Activated CD4-positive, alpha-beta T cell treated with anti-CD3 and anti-CD28 coated beads for 36 hours (primary cell): ENCODE data around the gene BRD7. TPM values are rescaled to one million over a fixed set of nuclear protein-coding genes. Genes with fewer than 3 reads are reported as not detected.

Experiments
- ATAC-seq: fragments of 200-7000 bp; cut with Tn5 transposase; one replicate; pipeline ENCODE4 v1.10.0; 2021; ENCODE audit warnings: mild to moderate bottlenecking, moderate library complexity
- CTCF ChIA-PET: fragments of 350-600 bp; sonication (Branson Sonifier 250); formaldehyde crosslinking; loops from one replicate; lab custom pipeline; 2021; ENCODE audit warnings: antibody characterized with exemption; lab: Charles Lee
- POLR2A ChIA-PET: fragments of 350-600 bp; sonication (Branson Sonifier 250); formaldehyde crosslinking; loops from one replicate; lab custom pipeline; 2021; ENCODE audit warnings: antibody characterized with exemption, inconsistent platforms; lab: Charles Lee
- DNase-seq: peaks from one replicate; pipeline ENCODE4 v3.0.0-alpha.2; 2020
- H3K27ac Mint-ChIP-seq: one replicate; pipeline ENCODE4 v1.8.0; 2021; ENCODE audit warnings: mixed read lengths
- H3K27me3 Mint-ChIP-seq: one replicate; pipeline ENCODE4 v1.8.0; 2021; ENCODE audit warnings: mixed read lengths
- H3K36me3 Mint-ChIP-seq: one replicate; pipeline ENCODE4 v1.8.0; 2021; ENCODE audit warnings: low read depth, mixed read lengths
- H3K4me1 Mint-ChIP-seq: one replicate; pipeline ENCODE4 v1.8.0; 2021; ENCODE audit warnings: mixed read lengths
- H3K4me3 Mint-ChIP-seq: one replicate; pipeline ENCODE4 v1.8.0; 2021; ENCODE audit warnings: mild to moderate bottlenecking, moderate library complexity, mixed read lengths
- H3K9me3 Mint-ChIP-seq: one replicate; pipeline ENCODE4 v1.8.0; 2021; ENCODE audit warnings: low read depth, mixed read lengths
- intact Hi-C, 2 experiments: fragments of 100-400 bp; cut with DNase I in 1 of 2; cut with micrococcal nuclease in 1 of 2; formaldehyde crosslinking; loops; one replicate each; pipeline versions ENCODE4 v1.14.2 to v1.15.1; 2022 to 2024; cut with DNase I, micrococcal nuclease
- total RNA-seq, 2 experiments: library from RNA; stranded (reverse); gene quantifications; one replicate each; pipeline ENCODE4 v1.2.3, GENCODE V29; 2021

The BRD7 gene
- total RNA-seq, 2 experiments from 2014 or later = 87.7 to 104 TPM

- Mint-ChIP-seq H3K9me3 (no peaks in the 10 kb centered on the region), H3K27me3 (no peaks in the 10 kb centered on the region), H3K36me3 (peaks cover 14% of the 10 kb centered on the region), H3K27ac (peak overlapping the region; percentile 31), H3K4me1 (no peaks in the 10 kb centered on the region), H3K4me3 (no peak overlapping the region)
- CTCF ChIA-PET = no interaction called here
- DNase-seq = no peak
- POLR2A ChIA-PET = interaction anchor here (0.6 kb wide), 1 partner anchor 469 kb away, joined by 3 read pairs; no protein-coding TSS in a partner anchor
- intact Hi-C loops = no loop called here
- no peak for ATAC-seq
These were observed 66.2 kb downstream of the BRD7 start for GRCh38 chr16:50302472-50303005.

GRCh38 chr16:50301626-50302471 is 66.9 kb downstream of the BRD7 start:
- DNase-seq (no peak), ATAC-seq (no peak)
- Mint-ChIP-seq H3K27me3 (no peaks in the 10 kb centered on the region), H3K4me1 (no peaks in the 10 kb centered on the region), H3K27ac (no peak overlapping the region), H3K36me3 (peaks cover 12% of the 10 kb centered on the region), H3K4me3 (no peak overlapping the region), H3K9me3 (no peaks in the 10 kb centered on the region)
- POLR2A ChIA-PET = no interaction called here
- CTCF ChIA-PET = no interaction called here
- intact Hi-C loops = no loop called here

- ATAC-seq = no peak
- Mint-ChIP-seq H3K4me1 (no peaks in the 10 kb centered on the region), H3K27me3 (no peaks in the 10 kb centered on the region), H3K36me3 (peaks cover 10% of the 10 kb centered on the region), H3K9me3 (no peaks in the 10 kb centered on the region), H3K4me3 (no peak overlapping the region), H3K27ac (no peak overlapping the region)
- CTCF ChIA-PET = no interaction called here
- intact Hi-C loops = no loop called here
- no peak for DNase-seq
- POLR2A ChIA-PET = no interaction called here
These were observed 67.7 kb downstream of the BRD7 start for GRCh38 chr16:50300942-50301625.

GRCh38 chr16:50299508-50300105 is 69.2 kb downstream of the BRD7 start:
- DNase-seq = no peak
- Mint-ChIP-seq H3K27ac (no peak overlapping the region), H3K4me3 (no peak overlapping the region), H3K36me3 (peaks cover 15% of the 10 kb centered on the region), H3K27me3 (no peaks in the 10 kb centered on the region), H3K9me3 (no peaks in the 10 kb centered on the region), H3K4me1 (no peaks in the 10 kb centered on the region)
- POLR2A ChIA-PET = no interaction called here
- no peak for ATAC-seq
- CTCF ChIA-PET = interaction anchor here (0.9 kb wide), 1 partner anchor 17 kb away, joined by 3 read pairs; no protein-coding TSS in a partner anchor
- intact Hi-C loops = no loop called here

GRCh38 chr16:50298591-50299507 is 69.9 kb downstream of the BRD7 start:
- Mint-ChIP-seq H3K27ac (no peak overlapping the region), H3K27me3 (no peaks in the 10 kb centered on the region), H3K4me3 (no peak overlapping the region), H3K9me3 (no peaks in the 10 kb centered on the region), H3K36me3 (peaks cover 20% of the 10 kb centered on the region), H3K4me1 (no peaks in the 10 kb centered on the region)
- DNase-seq (no peak), ATAC-seq (no peak)
- ChIA-PET POLR2A (no interaction called here), CTCF (interaction anchor here (0.6 kb wide), 1 partner anchor 367 kb away, joined by 3 read pairs; no protein-coding TSS in a partner anchor)
- intact Hi-C loops = no loop called here

- Mint-ChIP-seq H3K36me3 (peaks cover 22% of the 10 kb centered on the region), H3K4me3 (no peak overlapping the region), H3K9me3 (no peaks in the 10 kb centered on the region), H3K4me1 (no peaks in the 10 kb centered on the region), H3K27ac (no peak overlapping the region), H3K27me3 (no peaks in the 10 kb centered on the region)
- intact Hi-C loops = no loop called here
- DNase-seq = no peak
- ATAC-seq = no peak
- CTCF ChIA-PET = interaction anchor here (1.1 kb wide), 1 partner anchor 29 kb away, joined by 3 read pairs; no protein-coding TSS in a partner anchor
- POLR2A ChIA-PET = no interaction called here
These were observed 70.7 kb downstream of the BRD7 start for GRCh38 chr16:50298075-50298460.

GRCh38 chr16:50297301-50298074 is 71.3 kb downstream of the BRD7 start:
- ChIA-PET POLR2A (no interaction called here), CTCF (interaction anchor here (0.5 to 1.1 kb wide), 3 partner anchors 9 to 29 kb away, joined by 3 read pairs; no protein-coding TSS in a partner anchor)
- Mint-ChIP-seq H3K36me3 (peaks cover 20% of the 10 kb centered on the region), H3K4me3 (no peak overlapping the region), H3K27ac (no peak overlapping the region), H3K9me3 (no peaks in the 10 kb centered on the region), H3K27me3 (no peaks in the 10 kb centered on the region), H3K4me1 (no peaks in the 10 kb centered on the region)
- intact Hi-C loops = no loop called here
- DNase-seq (no peak), ATAC-seq (no peak)

GRCh38 chr16:50296807-50297206 is 72.0 kb downstream of the BRD7 start:
- Mint-ChIP-seq H3K27ac (no peak overlapping the region), H3K4me1 (no peaks in the 10 kb centered on the region), H3K9me3 (no peaks in the 10 kb centered on the region), H3K36me3 (peaks cover 17% of the 10 kb centered on the region), H3K4me3 (no peak overlapping the region), H3K27me3 (no peaks in the 10 kb centered on the region)
- CTCF ChIA-PET = interaction anchor here (0.5 to 0.9 kb wide), 2 partner anchors 9 to 15 kb away, joined by 3 read pairs; no protein-coding TSS in a partner anchor
- POLR2A ChIA-PET = no interaction called here
- intact Hi-C loops = no loop called here
- DNase-seq (no peak), ATAC-seq (no peak)

GRCh38 chr16:50295541-50296132 is 73.2 kb downstream of the BRD7 start:
- Mint-ChIP-seq H3K4me3 (no peak overlapping the region), H3K36me3 (peaks cover 19% of the 10 kb centered on the region), H3K27ac (no peak overlapping the region), H3K4me1 (no peaks in the 10 kb centered on the region), H3K9me3 (no peaks in the 10 kb centered on the region), H3K27me3 (no peaks in the 10 kb centered on the region)
- ChIA-PET CTCF (no interaction called here), POLR2A (no interaction called here)
- ATAC-seq (no peak), DNase-seq (no peak)
- intact Hi-C loops = no loop called here

GRCh38 chr16:50294955-50295354 is 73.8 kb downstream of the BRD7 start:
- CTCF ChIA-PET = interaction anchor here (0.6 to 1.3 kb wide), 2 partner anchors 20 to 60 kb away, joined by 4 to 8 read pairs; no protein-coding TSS in a partner anchor
- POLR2A ChIA-PET = interaction anchor here (0.5 kb wide), 1 partner anchor 119 kb away, joined by 3 read pairs; no protein-coding TSS in a partner anchor

More at GRCh38 chr16:50294955-50295354, 73.8 kb downstream of the BRD7 start:
- Mint-ChIP-seq H3K9me3 (no peaks in the 10 kb centered on the region), H3K27ac (no peak overlapping the region), H3K4me3 (no peak overlapping the region), H3K4me1 (no peaks in the 10 kb centered on the region), H3K27me3 (no peaks in the 10 kb centered on the region), H3K36me3 (peaks cover 20% of the 10 kb centered on the region)
- intact Hi-C loops = no loop called here
- ATAC-seq (no peak), DNase-seq (no peak)
